Activated CD4-positive, alpha-beta T cell treated with anti-CD3 and anti-CD28 coated beads, Interleukin-2, amount 50 U/mL, for 24 hours (primary cell): ENCODE results near the gene NARF.
"Not testable (repeated sequence)": the region's sequence is repeated elsewhere in the genome, so short reads cannot be mapped to it uniquely, and the experiment has no call there.

Experiments used
- DNase-seq, 2 donors: peaks; one replicate each; pipeline ENCODE4 v3.0.0-alpha.2; 2020; ENCODE audit warnings: low read depth in 1 of 2, low spot score in 1 of 2

Gene NARF

GRCh38 chr17:82529914-82530300 lies 71.4 kb downstream of the NARF start:
- no peak for DNase-seq

- DNase-seq, result no peak
Measured at GRCh38 chr17:82531431-82531881, 72.9 kb downstream of the NARF start.

- DNase-seq, result no peak
Measured at GRCh38 chr17:82534401-82534812, 75.9 kb downstream of the NARF start.

GRCh38 chr17:82536512-82537201 lies 78.1 kb downstream of the NARF start:
- DNase-seq, result no peak

GRCh38 chr17:82537228-82537627 lies 78.7 kb downstream of the NARF start:
- not testable (repeated sequence) for DNase-seq

- not testable (repeated sequence) for DNase-seq
Measured at GRCh38 chr17:82539076-82539475, 80.5 kb downstream of the NARF start.
